ENCODE data around the gene EOMES.

DNA sequence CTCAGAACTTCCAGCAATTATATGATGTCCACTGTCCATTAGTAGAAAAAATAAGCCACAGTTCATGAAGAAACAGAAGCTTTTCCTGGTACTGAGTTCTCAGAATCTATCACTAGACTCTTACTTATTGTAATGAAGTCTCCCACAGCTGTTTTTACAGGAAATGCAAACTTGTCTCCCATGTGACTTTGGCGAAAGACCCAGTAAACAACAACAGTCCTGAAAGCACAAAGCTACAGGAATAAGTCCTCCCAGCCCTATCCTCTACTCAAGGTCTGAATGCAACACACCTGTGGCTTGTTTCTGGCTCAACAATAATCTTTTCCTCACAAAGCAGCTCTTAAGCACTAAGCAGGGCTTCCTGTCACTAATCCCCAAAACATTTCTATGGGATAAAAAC is 55.9 kb downstream of the EOMES start:
- TF ChIP-seq, protein P1, sequence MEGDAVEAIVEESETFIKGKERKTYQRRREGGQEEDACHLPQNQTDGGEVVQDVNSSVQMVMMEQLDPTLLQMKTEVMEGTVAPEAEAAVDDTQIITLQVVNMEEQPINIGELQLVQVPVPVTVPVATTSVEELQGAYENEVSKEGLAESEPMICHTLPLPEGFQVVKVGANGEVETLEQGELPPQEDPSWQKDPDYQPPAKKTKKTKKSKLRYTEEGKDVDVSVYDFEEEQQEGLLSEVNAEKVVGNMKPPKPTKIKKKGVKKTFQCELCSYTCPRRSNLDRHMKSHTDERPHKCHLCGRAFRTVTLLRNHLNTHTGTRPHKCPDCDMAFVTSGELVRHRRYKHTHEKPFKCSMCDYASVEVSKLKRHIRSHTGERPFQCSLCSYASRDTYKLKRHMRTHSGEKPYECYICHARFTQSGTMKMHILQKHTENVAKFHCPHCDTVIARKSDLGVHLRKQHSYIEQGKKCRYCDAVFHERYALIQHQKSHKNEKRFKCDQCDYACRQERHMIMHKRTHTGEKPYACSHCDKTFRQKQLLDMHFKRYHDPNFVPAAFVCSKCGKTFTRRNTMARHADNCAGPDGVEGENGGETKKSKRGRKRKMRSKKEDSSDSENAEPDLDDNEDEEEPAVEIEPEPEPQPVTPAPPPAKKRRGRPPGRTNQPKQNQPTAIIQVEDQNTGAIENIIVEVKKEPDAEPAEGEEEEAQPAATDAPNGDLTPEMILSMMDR (IDR thresholded peaks at IDR 0.05) = no peak
- TF ChIP-seq EP300 (IDR thresholded peaks at IDR 0.05) (no peak), POLR2A (IDR thresholded peaks at IDR 0.05) (no peak)

Measured in ovary (tissue), 3 donors.